Stimulated activated CD8-positive, alpha-beta memory T cell treated with anti-CD3 and anti-CD28 coated beads, Interleukin-4, amount 100 ng/mL, for 4 hours (primary cell): ENCODE data around the gene CASP8.
"Not testable (repeated sequence)": the region's sequence is repeated elsewhere in the genome, so short reads cannot be mapped to it uniquely, and the experiment has no call there.

Experiments used
- DNase-seq, 2 donors: peaks; one replicate each; pipeline ENCODE4 v3.0.0-alpha.2; 2020; ENCODE audit warnings: low read depth in 2 of 2, low spot score in 1 of 2

The CASP8 gene

DNA sequence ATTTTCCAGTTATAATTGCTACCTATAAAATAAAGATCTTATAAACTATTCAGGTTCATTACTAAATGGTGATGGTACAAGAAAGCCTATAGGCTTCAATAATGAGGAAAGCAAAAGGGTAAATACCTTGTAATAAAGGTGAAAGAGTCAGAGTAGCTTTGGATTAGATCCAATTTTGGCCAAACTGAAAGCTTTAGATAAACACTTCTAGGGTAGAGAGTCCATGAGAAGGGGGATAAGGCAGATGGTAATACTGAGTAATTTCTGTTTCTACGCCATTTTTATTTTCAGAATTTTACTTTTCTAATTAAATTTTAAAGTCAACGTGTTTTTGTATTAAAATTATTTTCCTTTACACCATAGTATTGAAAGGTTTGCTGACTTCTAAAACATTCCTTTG is 9.4 kb downstream of the CASP8 start:
- no peak for DNase-seq

- no peak for DNase-seq
Observed at GRCh38 chr2:201270293-201271001, 10.1 kb downstream of the CASP8 start.

GRCh38 chr2:201271917-201272316 is 11.6 kb downstream of the CASP8 start:
- DNase-seq, result no peak

DNA sequence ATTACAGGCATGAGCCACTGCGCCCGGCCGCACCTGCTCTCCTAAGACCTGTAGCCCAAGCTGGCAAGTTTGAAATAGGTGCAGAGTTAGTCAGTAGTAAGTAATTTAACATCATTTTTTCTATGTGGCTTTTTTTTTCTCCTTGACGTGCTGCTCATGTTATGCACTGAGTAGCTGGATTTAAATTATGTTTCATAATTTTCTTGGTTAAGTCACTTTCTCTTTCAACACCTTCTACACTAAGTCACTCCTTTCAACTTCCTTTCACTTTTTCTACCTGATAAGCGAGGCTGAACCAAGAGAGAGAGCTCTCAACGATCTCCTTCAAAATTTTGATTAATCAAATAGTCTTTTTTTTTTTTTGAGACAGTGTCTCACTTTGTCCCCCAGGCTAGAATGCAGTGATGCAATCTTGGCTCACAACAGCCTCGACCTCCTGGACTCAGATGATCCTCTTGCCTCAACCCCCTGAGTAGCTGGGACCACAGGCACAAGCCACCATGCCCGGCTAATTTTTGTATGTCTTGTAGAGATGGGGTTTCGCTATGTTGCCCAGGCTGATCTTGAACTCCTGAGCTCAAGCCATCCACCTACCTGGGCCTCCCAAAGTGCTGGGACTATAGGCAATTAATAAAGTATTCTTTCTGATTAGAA is 13.1 kb downstream of the CASP8 start:
- DNase-seq, result no peak

- DNase-seq, result no peak
Observed at GRCh38 chr2:201275069-201275468, 14.7 kb downstream of the CASP8 start.

- no peak for DNase-seq
Observed at GRCh38 chr2:201275990-201276389, 15.7 kb downstream of the CASP8 start.

GRCh38 chr2:201276511-201276910 is 16.2 kb downstream of the CASP8 start:
- DNase-seq, result no peak

DNA sequence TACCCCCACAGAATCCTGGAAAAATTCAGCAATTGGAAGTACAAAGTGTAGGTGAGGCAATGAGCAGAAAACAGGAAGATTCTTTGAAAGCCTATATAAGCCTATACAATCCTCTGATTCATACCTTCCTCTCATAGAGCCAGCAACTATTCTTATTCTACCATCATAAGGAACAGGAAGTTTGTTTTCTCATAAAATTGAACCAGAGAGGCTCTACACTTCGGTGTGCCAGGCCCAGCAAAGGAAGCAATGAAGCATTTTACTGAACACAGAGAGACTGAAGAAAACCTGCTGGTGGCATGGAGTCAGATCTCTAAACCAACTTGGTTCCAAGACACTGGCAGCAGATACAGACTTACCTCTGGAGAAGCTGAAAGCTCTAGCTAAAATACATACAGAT is 18.7 kb downstream of the CASP8 start:
- DNase-seq, result no peak

DNA sequence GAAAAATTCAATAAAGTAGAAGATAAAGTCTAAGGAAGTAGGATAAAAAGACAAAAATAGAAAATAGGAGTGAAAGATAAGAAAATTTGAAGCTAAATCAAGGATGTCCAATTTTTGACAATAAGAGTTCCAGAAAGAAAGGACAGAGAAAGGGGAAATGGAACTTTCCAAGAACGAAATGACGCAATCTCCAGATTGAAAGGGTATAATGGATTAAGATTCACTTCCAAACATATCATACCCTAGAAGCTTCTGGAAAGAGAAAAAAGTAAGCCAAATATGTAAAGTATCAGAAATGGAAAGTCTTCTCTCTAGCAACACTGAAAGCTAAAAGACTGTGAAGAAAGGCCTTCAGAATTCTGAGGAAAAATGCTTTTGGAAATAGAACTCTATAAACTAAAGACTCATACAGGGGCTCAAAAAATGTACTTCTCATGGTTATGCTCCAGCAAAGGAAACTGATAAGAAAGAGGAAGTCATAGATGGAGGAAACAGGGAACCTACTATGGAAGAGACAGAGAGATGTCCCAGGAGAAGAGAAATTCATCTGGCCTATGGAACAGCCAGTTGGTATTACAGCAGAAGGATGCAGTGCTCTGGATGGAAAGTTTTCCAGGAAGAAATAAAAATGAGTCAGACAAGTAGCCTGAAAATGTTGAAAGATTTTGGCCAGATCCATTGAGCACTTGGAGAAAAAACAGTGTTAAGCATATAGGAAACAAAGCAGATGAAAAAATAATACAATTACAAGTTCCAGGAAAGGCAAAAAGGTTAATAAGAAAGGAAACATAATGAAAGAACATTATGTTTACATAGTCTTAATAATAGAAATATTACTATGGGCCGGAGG is 20.1 kb downstream of the CASP8 start:
- no peak for DNase-seq

DNA sequence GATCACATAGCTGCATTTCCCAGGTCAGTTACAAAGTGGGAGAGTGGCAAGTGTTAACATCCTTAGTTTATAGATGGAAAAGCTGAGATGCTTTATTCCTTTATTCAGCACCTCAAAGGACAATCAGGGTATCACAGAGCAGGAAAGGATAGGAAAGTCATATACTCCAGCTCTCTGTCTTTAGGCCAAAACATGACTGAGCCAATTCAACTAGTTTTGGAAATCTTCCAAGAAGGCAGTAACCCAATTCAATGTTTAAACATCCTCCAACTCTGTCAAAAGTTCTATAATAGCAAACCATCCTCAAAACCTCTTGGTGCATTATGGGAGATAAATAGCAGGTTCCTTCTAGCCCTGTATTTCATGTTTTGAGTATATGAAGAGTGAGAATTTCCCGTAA is 25.2 kb downstream of the CASP8 start:
- no peak for DNase-seq

GRCh38 chr2:201290457-201291148 is 30.3 kb downstream of the CASP8 start:
- not testable (repeated sequence) for DNase-seq

DNA sequence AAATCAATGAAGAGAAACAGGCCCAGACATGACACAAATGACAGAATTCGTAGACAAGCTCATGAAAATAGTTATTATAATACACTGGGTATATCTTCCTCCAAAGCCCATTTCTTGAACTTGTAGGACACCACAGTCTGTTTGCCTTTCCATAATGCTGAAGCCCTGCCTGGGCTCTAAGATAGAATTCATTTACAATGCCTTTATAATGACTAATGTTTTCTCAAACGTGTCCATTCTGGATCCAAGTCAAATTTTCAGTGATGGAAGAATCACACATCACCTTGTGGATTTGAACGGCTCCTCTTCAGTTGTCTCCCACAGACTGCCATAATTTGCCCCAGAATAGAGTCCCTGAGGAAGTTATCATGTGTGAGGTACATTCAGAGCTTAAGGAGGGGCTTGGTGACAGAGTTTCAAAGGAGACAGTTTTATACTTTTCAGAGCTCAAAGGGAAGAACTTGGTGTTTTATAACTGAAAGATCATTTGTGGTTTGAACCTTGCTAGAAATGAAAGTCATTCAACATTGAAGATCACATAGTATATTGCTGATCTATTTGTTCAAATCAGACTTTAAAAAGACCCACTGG is 38.2 kb downstream of the CASP8 start:
- DNase-seq, result no peak

- not testable (repeated sequence) for DNase-seq
Observed at GRCh38 chr2:201299929-201300328, 39.6 kb downstream of the CASP8 start.

DNA sequence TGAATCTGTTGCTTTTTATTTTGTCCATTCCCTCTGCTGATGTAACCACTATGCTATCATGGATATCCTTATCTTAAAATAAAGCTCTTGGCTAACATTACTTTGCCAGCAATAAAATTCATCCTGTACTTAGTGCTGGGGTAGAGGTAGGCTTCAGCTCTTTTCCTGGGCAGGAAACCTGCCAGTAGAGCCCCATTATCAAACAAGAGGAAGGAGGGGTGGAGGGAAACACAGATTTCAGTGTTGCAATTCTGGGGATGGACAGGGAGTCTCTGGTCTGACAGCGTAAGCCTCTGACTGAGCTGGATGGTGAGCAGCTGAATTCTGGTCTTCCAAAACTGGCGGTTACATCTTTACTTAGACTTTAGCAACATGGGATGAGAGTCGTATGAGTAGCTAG is 47.5 kb downstream of the CASP8 start:
- no peak for DNase-seq

- no peak for DNase-seq
Observed at GRCh38 chr2:201308914-201309313, 48.6 kb downstream of the CASP8 start.

DNA sequence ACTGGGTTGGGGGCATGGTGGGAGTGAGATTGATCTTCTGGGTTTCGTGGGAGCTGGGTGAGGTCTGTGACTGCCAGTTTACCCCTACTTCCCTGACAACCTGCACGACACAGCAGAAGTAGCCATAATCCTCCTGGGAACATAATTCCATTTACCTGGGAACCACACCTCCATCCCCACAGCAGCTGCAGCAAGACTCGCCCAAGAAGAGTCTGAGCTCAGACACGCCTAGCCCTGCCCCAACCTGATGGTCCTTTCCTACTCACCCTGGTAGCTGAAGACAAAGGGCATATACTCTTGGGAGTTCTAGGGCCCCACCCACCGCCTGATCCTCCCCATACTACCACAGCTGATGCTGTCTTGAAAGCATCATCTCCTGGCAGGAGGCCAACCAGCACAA is 53.0 kb downstream of the CASP8 start:
- DNase-seq, result no peak

- DNase-seq, result no peak
Observed at GRCh38 chr2:201319511-201319910, 59.2 kb downstream of the CASP8 start.

- DNase-seq, result no peak
Observed at GRCh38 chr2:201320257-201320656, 59.9 kb downstream of the CASP8 start.

DNA sequence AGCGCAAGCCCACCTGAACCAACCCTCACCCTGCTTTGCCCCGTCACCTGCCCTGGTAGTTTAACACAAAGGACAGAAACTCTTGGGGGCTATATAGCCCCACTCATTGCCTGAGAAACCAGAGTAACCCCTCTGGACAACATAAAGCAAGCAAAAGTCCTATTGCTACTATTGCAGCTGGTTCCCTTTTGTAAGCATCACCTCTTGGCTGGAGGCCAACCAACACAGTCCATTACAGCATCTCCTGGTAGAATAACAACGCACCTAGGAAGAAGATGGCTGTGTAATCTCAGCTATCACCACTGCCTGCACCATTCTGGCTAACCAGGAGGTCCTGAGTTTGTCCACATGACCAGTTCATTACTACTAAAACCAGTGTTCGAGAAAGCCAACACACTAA is 60.4 kb downstream of the CASP8 start:
- no peak for DNase-seq

GRCh38 chr2:201322772-201323171 is 62.4 kb downstream of the CASP8 start:
- DNase-seq, result no peak

GRCh38 chr2:201327678-201328077 is 67.3 kb downstream of the CASP8 start:
- DNase-seq, result no peak
